Measurements from ENCODE around the gene KCTD15. TPM values are rescaled to one million over a fixed set of nuclear protein-coding genes. Genes with fewer than 3 reads are reported as not detected.

The KCTD15 gene
- total RNA-seq, 1 experiment from 2014 or later, result 59.9 TPM

DNA sequence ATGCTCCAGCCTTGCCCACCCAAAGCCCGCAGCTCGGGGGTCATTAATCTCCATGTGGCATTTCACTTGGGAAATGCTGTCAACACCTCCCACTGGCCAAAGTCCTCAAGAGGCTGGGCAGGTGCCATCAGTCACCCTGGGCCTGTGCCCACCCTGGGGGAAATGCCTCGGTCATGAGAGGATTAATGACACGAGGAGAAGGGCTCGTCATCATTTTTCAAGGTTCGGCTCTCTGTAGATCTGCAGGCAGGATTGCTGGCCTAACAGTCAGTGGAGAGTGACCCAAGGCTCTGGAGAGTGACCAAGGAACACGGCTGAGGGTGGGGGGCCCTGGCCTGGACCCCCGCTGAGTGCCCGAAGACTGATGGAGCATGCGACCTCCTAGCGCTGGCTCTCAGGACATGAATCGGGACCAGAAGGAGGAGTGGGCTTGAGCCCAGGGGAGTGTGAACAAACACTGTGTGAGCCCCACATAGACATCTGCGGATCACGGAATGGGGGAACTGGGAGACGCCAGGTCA lies 15.2 kb upstream of the KCTD15 start:
- no peaks in the 10 kb centered on the region; the same call in 1 of the 2 replicates for H3K27me3 ChIP-seq (ENCODE audit: insufficient read depth, low read length)
- H3K4ac ChIP-seq (ENCODE audit: low read depth, low read length), result no peak overlapping the region
- no peak overlapping the region for H3K4me2 ChIP-seq (ENCODE audit: insufficient read depth, insufficient read length, low read length)
- peaks cover 2% of the 10 kb centered on the region; the same call in 1 of the 2 replicates for H3K4me1 ChIP-seq (ENCODE audit: insufficient read depth, low read length)
- WGBS (ENCODE audit: extremely low coverage, insufficient read length, low lambda C conversion rate), result no CpG with 5 or more reads among the region's 15 CpGs
- no peak overlapping the region for H2AFZ ChIP-seq (ENCODE audit: low read length)
- no peak overlapping the region for H2BK12ac ChIP-seq (ENCODE audit: insufficient read length, low read depth, low read length)
- H2BK5ac ChIP-seq (ENCODE audit: insufficient read length, low read length), result no peak overlapping the region
- no peaks in the 10 kb centered on the region; a peak in 1 of 7 replicates for H3K36me3 Mint-ChIP-seq (ENCODE audit: insufficient read depth in 1 of 3, low read depth in 3 of 3)
- H3K23ac ChIP-seq (ENCODE audit: insufficient read length, low read depth, low read length), result no peak overlapping the region
- H2BK120ac ChIP-seq (ENCODE audit: low read depth, low read length, poor library complexity, severe bottlenecking), result no peak overlapping the region
- no peak overlapping the region for H4K8ac ChIP-seq (replicated peaks; ENCODE audit: insufficient read length, low read depth, low read length)
- TF ChIP-seq, protein P1, sequence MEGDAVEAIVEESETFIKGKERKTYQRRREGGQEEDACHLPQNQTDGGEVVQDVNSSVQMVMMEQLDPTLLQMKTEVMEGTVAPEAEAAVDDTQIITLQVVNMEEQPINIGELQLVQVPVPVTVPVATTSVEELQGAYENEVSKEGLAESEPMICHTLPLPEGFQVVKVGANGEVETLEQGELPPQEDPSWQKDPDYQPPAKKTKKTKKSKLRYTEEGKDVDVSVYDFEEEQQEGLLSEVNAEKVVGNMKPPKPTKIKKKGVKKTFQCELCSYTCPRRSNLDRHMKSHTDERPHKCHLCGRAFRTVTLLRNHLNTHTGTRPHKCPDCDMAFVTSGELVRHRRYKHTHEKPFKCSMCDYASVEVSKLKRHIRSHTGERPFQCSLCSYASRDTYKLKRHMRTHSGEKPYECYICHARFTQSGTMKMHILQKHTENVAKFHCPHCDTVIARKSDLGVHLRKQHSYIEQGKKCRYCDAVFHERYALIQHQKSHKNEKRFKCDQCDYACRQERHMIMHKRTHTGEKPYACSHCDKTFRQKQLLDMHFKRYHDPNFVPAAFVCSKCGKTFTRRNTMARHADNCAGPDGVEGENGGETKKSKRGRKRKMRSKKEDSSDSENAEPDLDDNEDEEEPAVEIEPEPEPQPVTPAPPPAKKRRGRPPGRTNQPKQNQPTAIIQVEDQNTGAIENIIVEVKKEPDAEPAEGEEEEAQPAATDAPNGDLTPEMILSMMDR (conservative IDR thresholded peaks at IDR 0.05), result no peak
- DNase-seq, result no peak
- H3K9ac ChIP-seq (ENCODE audit: extremely low read depth, insufficient read length, low read length), result no peak overlapping the region
- no peak overlapping the region for H2BK15ac ChIP-seq (ENCODE audit: low read depth, low read length)
- H3K4me3 Mint-ChIP-seq, result no peak overlapping the region
- H3K9me3 Mint-ChIP-seq, result no peaks in the 10 kb centered on the region; a peak in 3 of 5 replicates
- H3K27me3 Mint-ChIP-seq (ENCODE audit: low read depth), result peaks cover 45% of the 10 kb centered on the region
- H3K79me1 ChIP-seq (ENCODE audit: insufficient read depth, low read depth, low read length, poor library complexity, severe bottlenecking), result no peaks in the 10 kb centered on the region
- no peaks in the 10 kb centered on the region for H3K9me3 ChIP-seq (ENCODE audit: control insufficient read depth, low read depth, low read length)
- H4K91ac ChIP-seq (ENCODE audit: insufficient read length, low read depth, low read length), result no peak overlapping the region
- no peaks in the 10 kb centered on the region for H3K79me2 ChIP-seq (ENCODE audit: insufficient read depth, low read length)
- H4K5ac ChIP-seq (ENCODE audit: insufficient read length, low read depth, low read length), result no peak overlapping the region
- H3K18ac ChIP-seq (ENCODE audit: insufficient read length, low read depth, low read length), result no peak overlapping the region
- H3K23me2 ChIP-seq (ENCODE audit: insufficient read length, low read depth, low read length, poor library complexity, severe bottlenecking), result no peaks in the 10 kb centered on the region
- H3K4me1 Mint-ChIP-seq, result peaks cover 12 to 13% of the 10 kb centered on the region in 2 experiments
- no peak overlapping the region for H3T11ph ChIP-seq (ENCODE audit: low read length)
- no peak overlapping the region for H3K14ac ChIP-seq (ENCODE audit: insufficient read depth, low read length)
- no peaks in the 10 kb centered on the region for H4K20me1 ChIP-seq (ENCODE audit: control insufficient read depth, insufficient read depth, insufficient read length)
- H3K27ac Mint-ChIP-seq, result no peak overlapping the region
- H2BK20ac ChIP-seq (ENCODE audit: low read depth, low read length, poor library complexity, severe bottlenecking), result no peak overlapping the region
- no peak overlapping the region for H3K27ac ChIP-seq (ENCODE audit: insufficient read length, low read depth, low read length)
- H3K56ac ChIP-seq (ENCODE audit: insufficient read length, low read depth, low read length), result no peak overlapping the region
- H2AK5ac ChIP-seq (ENCODE audit: insufficient read length, low read length), result no peak overlapping the region

Data from H9 (cell line).